Mesothelial cell of epicardium (in vitro differentiated cells): ENCODE measurements around the gene CALN1. TPM values are rescaled to one million over a fixed set of nuclear protein-coding genes. Genes with fewer than 3 reads are reported as not detected.

Experiments
- DNase-seq, 2 experiments: peaks; one replicate each; pipeline ENCODE4 v3.0.0; 2021; ENCODE audit warnings: low spot score in 2 of 2; ENCODE audit not compliant: unreplicated experiment in 2 of 2
- H3K27ac Mint-ChIP-seq: 2 replicates; pipeline ENCODE4 v1.8.0; 2021; ENCODE audit warnings: mixed read lengths
- H3K27me3 Mint-ChIP-seq: 2 replicates; pipeline ENCODE4 v1.8.0; 2021; ENCODE audit warnings: low read depth, mixed read lengths
- H3K36me3 Mint-ChIP-seq: 2 replicates; pipeline ENCODE4 v1.8.0; 2021; ENCODE audit warnings: mixed read lengths
- H3K4me1 Mint-ChIP-seq: 2 replicates; pipeline ENCODE4 v1.8.0; 2021; ENCODE audit warnings: mixed read lengths
- H3K4me3 Mint-ChIP-seq: 2 replicates; pipeline ENCODE4 v1.8.0; 2021; ENCODE audit warnings: mild to moderate bottlenecking, moderate library complexity, mixed read lengths
- H3K9me3 Mint-ChIP-seq: 2 replicates; pipeline ENCODE4 v1.8.0; 2021; ENCODE audit warnings: mixed read lengths
- CTCF ChIP-seq: fragments of 200-600 bp; sonication (generic); IDR thresholded peaks from one replicate; pipeline ENCODE4 v1.5.0; 2021; ENCODE audit warnings: antibody characterized with exemption; ENCODE audit not compliant: unreplicated experiment
- total RNA-seq: library from RNA; stranded (reverse); gene quantifications from 3 replicates; pipeline ENCODE4 v1.2.1, GENCODE V29; 2021

Gene CALN1
- total RNA-seq, 1 donor from 2014 or later = 1.1 TPM

GRCh38 chr7:71995111-71995510, 417.0 kb downstream of the CALN1 start:
- TF ChIP-seq CTCF = no peak
- no peak overlapping the region for H3K27ac Mint-ChIP-seq
- H3K4me1 Mint-ChIP-seq = no peaks in the 10 kb centered on the region
- no peak for DNase-seq
- H3K27me3 Mint-ChIP-seq = peaks cover 25% of the 10 kb centered on the region
- H3K36me3 Mint-ChIP-seq = no peaks in the 10 kb centered on the region
- H3K9me3 Mint-ChIP-seq = no peaks in the 10 kb centered on the region
- no peak overlapping the region for H3K4me3 Mint-ChIP-seq

GRCh38 chr7:71991586-71991985, 420.6 kb downstream of the CALN1 start:
- H3K27me3 Mint-ChIP-seq = peaks cover 14% of the 10 kb centered on the region
- H3K27ac Mint-ChIP-seq = no peak overlapping the region

DNA sequence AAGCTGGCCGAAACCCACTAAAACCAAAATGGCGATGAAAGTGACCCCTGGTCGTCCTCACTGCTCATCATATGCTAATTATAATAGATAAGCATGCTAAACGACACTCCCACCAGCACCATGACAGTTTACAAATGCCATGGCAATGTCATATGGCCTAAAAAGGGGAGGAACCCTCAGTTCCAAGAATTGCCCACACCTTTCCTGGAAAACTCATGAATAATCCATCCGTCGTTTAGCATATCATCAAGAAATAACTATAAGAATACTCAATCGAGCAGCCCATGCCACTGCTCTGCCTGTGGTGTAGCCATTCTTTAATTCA, 422.0 kb downstream of the CALN1 start:
- no peak overlapping the region for H3K4me3 Mint-ChIP-seq
- H3K27ac Mint-ChIP-seq = no peak overlapping the region
- H3K27me3 Mint-ChIP-seq = peaks cover 4% of the 10 kb centered on the region
- TF ChIP-seq CTCF = no peak
- H3K36me3 Mint-ChIP-seq = no peaks in the 10 kb centered on the region
- no peak for DNase-seq
- no peaks in the 10 kb centered on the region for H3K4me1 Mint-ChIP-seq
- H3K9me3 Mint-ChIP-seq = no peaks in the 10 kb centered on the region

More at GRCh38 chr7:71991586-71991985, 420.6 kb downstream of the CALN1 start:
- no peaks in the 10 kb centered on the region for H3K36me3 Mint-ChIP-seq
- H3K4me1 Mint-ChIP-seq = no peaks in the 10 kb centered on the region
- no peak for DNase-seq
- TF ChIP-seq CTCF = no peak
- H3K9me3 Mint-ChIP-seq = no peaks in the 10 kb centered on the region
- H3K4me3 Mint-ChIP-seq = no peak overlapping the region

- Mint-ChIP-seq H3K36me3 (no peaks in the 10 kb centered on the region), H3K4me1 (no peaks in the 10 kb centered on the region), H3K4me3 (no peak overlapping the region), H3K27ac (no peak overlapping the region), H3K9me3 (no peaks in the 10 kb centered on the region), H3K27me3 (peaks cover 10% of the 10 kb centered on the region)
- TF ChIP-seq CTCF = no peak
- no peak for DNase-seq
Measured at GRCh38 chr7:71988201-71988600, 423.9 kb downstream of the CALN1 start.

- H3K4me1 Mint-ChIP-seq = no peaks in the 10 kb centered on the region
- no peaks in the 10 kb centered on the region for H3K36me3 Mint-ChIP-seq
- H3K27ac Mint-ChIP-seq = no peak overlapping the region
- no peaks in the 10 kb centered on the region for H3K9me3 Mint-ChIP-seq
- TF ChIP-seq CTCF = no peak
- DNase-seq = no peak
- no peak overlapping the region for H3K4me3 Mint-ChIP-seq
- H3K27me3 Mint-ChIP-seq = peaks cover 12% of the 10 kb centered on the region
Measured at GRCh38 chr7:71987200-71987767, 424.9 kb downstream of the CALN1 start.

DNA sequence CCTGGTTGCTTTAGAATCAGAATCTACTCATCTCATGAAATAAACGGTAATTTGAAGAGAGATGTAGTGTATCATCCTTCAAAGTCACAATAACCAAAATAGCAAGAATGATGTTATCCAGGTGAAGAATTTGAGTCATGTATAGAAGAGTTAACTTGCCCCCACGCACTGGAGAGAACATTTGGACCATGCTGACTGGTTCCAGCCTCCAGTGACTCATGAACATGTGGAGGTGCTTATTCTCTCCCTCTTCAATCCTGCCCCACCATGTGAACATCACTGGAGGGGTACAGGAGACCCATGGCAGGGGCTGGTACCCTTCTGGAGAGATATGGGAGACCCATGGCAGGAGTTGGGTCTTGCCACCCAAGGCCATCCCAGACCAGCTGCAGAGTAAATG, 427.8 kb downstream of the CALN1 start:
- H3K36me3 Mint-ChIP-seq = no peaks in the 10 kb centered on the region
- H3K27me3 Mint-ChIP-seq = peaks cover 18% of the 10 kb centered on the region
- H3K4me3 Mint-ChIP-seq = no peak overlapping the region
- DNase-seq = no peak
- H3K27ac Mint-ChIP-seq = no peak overlapping the region
- no peaks in the 10 kb centered on the region for H3K4me1 Mint-ChIP-seq
- H3K9me3 Mint-ChIP-seq = no peaks in the 10 kb centered on the region
- TF ChIP-seq CTCF = no peak
